H1 (cell line): Measurements from ENCODE around the gene KCNAB3. TPM values are rescaled to one million over a fixed set of nuclear protein-coding genes. Genes with fewer than 3 reads are reported as not detected.

Experiments used
- ASH2L ChIP-seq: fragments of 200-600, 300-600 bp; sonication (generic); IDR thresholded peaks from one replicate; pipeline ENCODE4 v1.7.1; 2017; ENCODE audit warnings: low read length
- CTCF ChIP-seq, 3 experiments: IDR thresholded peaks; 1 replicate in 2 of 3; 2 replicates in 1 of 3; pipeline versions ENCODE4 v1.5.1 to v1.6.1; 2011; ENCODE audit warnings: low read length in 3 of 3, mild to moderate bottlenecking in 3 of 3, inconsistent platforms in 2 of 3, low read depth in 1 of 3, moderate library complexity in 1 of 3; ENCODE audit not compliant: insufficient read depth in 1 of 3; ENCODE audit errors: control extremely low read depth in 1 of 3
- TAF1 ChIP-seq: IDR thresholded peaks from 2 replicates; pipeline ENCODE4 v1.6.1; 2011; ENCODE audit warnings: mild to moderate bottlenecking, low read depth, low read length
- YY1 ChIP-seq: IDR thresholded peaks from 2 replicates; pipeline ENCODE4 v1.6.1; 2011; ENCODE audit warnings: low read depth, mild to moderate bottlenecking, low read length
- polyA plus RNA-seq, 7 experiments: library from polyadenylated mRNA; depleted of rRNA in 3 of 7; stranded (reverse) in 5 of 7; unstranded in 2 of 7; fragments of >200 nt in 5 of 7; fragments of 200-250 nt in 2 of 7; gene quantifications; 1 replicate in 5 of 7; 2 replicates in 1 of 7; 4 replicates in 1 of 7; pipeline versions ENCODE4 v1.2.1 to v1.2.3, GENCODE V29; 2011 to 2013; ENCODE audit warnings: missing spikeins in 2 of 7, mixed read lengths in 2 of 7
- total RNA-seq: library from RNA; stranded (reverse); fragmentation: NEBNext Ultra II Directional; extraction: Animal tissue kit (Norgen Biotek cat#: 25700); gene quantifications from 2 replicates; pipeline ENCODE4 v1.2.1, GENCODE V29; 2021

Gene KCNAB3
- total and polyA plus RNA-seq, 2 of the 8 experiments (the other 6 are each of a cell fraction or from before 2014, with no cell fraction given) = 1.7 to 2.4 TPM

- TF ChIP-seq CTCF (IDR thresholded peaks at IDR 0.05; ENCODE audit: control extremely low read depth in 1 of 3, insufficient read depth in 1 of 3, low read depth in 1 of 3, low read length in 3 of 3) (no peak), TAF1 (peak; percentile 72), ASH2L (peak; percentile 52), YY1 (0 out of 2 replicates have a peak, but pooled peaks have one; percentile 7)
Observed at GRCh38 chr17:7922845-7923628, 6.6 kb downstream of the KCNAB3 start (continued).
